HG03342 (cell line): ENCODE data around the gene KIRREL1.

Source experiments
- ATAC-seq: cut with Tn5 transposase; IDR thresholded peaks from one replicate; pipeline ENCODE4 v1.9.1; 2021; ENCODE audit warnings: mild to moderate bottlenecking, moderate library complexity; ENCODE audit not compliant: unreplicated experiment

The KIRREL1 gene

DNA sequence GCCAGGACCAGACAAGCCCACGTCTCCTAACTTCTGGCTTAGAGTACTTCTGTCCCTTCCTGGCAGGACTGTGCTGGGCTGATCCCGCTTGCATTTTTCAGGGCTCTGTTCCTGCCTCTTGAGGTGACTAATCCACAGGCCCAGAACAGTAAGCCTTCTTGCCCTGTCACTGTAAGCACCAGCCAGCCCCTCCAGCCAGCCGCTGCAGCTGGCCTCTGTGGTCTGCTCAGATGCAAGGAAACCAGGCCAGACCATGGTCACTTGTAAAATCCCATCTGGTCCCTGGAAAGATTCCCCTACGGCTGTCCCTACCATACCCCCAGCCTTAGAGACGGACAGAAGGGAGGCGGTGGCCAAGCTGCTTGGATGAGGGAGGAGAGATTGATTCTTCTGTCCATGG is 74.2 kb downstream of the KIRREL1 start:
- no peak for ATAC-seq

GRCh38 chr1:158068918-158069317 is 75.5 kb downstream of the KIRREL1 start:
- no peak for ATAC-seq

- no peak for ATAC-seq
These were observed 77.7 kb downstream of the KIRREL1 start for GRCh38 chr1:158071138-158071537.

DNA sequence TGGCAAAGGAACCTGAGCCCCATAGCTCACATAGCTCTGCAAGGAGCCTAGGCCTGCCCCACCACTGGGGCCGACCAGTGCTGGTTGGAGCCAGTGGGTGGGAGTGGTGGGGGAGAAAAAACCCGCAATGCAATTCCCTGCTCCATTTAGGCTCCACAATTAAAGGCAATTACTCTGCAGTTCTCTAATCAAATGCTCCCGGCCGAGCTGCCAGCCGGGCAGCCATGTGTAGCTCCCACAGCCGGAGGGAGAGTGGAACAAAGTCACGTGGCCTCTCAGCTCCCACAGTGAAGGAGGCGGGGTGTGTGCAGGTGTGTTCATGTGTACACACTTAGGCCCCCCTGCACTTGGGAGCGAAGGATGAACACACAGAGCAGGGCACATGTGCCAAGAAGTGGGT is 81.6 kb downstream of the KIRREL1 start:
- ATAC-seq: no peak

DNA sequence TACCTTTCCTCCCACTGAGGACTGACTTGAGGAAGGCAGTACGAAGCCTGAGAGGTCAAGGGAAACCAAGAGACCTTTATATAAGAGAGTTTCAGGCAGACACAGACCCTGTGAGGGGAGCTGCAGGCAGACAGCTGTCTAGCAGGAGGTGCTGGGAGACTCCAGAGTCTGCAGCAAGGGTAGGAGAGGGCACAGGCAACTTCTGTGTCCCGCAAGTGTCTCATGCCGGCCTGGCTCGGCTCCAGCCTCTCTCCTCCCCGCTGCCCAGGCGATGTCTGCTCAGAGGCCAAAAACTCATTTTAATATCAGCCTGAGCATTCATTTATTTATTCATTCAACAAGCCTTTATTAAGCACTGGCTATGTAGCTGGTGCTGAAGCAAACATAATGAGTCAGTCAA is 83.0 kb downstream of the KIRREL1 start:
- no peak for ATAC-seq

DNA sequence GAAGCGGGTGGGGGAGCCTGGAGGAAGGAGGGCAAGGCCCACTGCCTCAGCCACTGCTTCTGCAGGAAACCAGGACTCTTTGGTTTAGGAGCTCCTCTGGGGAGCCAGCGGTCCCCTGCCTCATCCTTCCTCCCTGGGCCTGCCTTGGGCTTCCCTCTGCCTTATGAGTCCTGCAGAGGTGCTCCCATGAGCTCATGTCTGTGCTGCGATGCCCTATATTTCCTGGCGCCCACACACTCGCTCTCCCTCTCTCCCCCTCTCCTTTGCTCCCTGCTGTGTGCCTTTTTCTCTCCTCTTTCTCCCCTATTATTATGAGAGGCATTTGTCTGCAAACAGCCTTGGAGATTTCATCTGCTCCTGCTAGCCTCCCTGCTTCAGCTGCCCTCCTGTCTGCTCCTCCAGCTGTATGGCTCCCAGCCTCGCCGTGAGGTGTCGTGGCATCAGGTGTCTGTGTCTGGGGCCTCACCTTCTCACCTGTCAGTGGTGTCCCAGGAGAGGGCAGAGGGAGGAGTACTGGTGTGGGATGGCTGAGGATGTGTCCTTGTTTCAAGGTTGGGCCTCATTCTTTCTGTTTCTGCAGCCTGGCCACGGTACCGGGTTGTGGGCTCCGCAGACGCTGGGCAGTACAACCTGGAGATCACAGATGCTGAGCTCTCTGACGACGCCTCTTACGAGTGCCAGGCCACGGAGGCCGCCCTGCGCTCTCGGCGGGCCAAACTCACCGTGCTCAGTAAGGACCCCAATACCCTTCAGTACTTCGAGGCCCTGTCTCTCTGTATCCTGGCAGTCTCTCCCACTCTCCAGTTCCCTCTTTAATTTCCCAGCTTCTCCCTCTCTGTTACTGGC is 84.2 kb downstream of the KIRREL1 start:
- no peak for ATAC-seq

GRCh38 chr1:158078569-158079080 is 85.2 kb downstream of the KIRREL1 start:
- ATAC-seq: no peak

DNA sequence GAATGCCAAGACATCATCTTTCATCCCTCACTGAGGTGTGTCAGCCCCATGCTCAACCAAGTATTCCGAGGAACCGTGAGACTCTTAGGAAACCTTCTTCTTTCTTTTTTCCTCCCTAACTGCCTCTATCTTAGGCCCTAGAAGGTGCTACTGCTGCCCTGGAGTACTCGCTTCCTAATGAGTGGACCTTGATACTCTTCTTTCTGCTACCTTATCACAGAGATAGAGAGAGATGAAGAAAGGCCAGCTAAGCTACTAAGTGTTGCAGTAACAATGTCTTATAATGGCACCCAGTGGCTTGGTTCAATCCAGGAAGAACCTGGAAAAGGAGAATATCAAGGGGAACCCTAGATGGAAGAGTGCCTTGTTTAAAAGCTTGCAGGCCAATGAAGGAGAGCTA is 86.6 kb downstream of the KIRREL1 start:
- no peak for ATAC-seq

GRCh38 chr1:158084336-158084735 is 90.9 kb downstream of the KIRREL1 start:
- no peak for ATAC-seq

GRCh38 chr1:158084747-158085146 is 91.3 kb downstream of the KIRREL1 start:
- no peak for ATAC-seq

GRCh38 chr1:158087320-158087927 is 94.0 kb downstream of the KIRREL1 start:
- peak; percentile 69 for ATAC-seq

DNA sequence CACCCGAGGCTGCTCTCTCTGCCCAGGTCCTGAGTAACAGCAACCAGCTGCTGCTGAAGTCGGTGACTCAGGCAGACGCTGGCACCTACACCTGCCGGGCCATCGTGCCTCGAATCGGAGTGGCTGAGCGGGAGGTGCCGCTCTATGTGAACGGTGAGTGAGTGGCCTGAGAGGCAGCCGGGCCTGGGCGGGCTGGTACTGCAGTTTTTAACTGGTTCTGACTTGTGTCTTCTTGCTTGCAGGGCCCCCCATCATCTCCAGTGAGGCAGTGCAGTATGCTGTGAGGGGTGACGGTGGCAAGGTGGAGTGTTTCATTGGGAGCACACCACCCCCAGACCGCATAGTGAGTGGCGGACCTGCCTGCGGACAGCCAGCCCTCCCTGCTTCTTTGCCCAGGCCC is 96.0 kb downstream of the KIRREL1 start:
- ATAC-seq: no peak

DNA sequence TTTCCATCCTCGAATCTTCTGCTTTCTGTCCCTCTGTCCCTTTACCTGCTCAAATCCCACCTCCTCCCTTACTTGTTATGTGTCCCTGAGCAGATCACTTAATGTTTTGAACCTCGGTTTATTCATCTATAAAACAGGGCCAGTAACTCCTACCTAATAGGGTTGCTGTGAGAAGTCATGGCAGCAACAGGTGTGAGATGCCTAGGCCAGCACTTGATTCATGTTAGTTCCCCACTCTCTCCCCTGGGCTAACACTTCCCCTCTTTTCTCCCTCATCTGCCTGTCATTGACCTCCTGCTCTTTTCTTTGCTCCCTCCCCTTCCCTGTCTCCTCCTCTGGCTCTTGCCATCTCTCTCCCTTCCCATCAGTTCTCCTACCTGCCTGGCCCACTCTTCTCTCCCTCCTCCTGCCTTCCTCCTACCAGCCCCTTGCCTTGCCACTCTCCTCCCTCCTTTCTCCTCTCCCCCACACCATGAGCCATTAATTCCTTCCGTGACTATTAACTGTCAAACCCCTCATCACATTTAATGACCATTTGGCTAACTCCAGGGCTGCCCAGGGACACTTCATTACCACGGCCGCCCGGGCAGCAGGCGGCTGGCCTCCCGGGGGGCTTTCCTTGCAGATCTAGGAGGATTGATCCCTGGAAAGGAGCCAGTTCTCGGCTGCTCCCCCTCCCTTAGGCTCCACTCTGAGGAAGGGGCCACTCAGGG is 96.6 kb downstream of the KIRREL1 start:
- no peak for ATAC-seq

- no peak for ATAC-seq
These were observed 99.9 kb downstream of the KIRREL1 start for GRCh38 chr1:158093376-158093775.

GRCh38 chr1:158094571-158094970 is 101.1 kb downstream of the KIRREL1 start:
- no peak for ATAC-seq

GRCh38 chr1:158095737-158096335 is 102.4 kb downstream of the KIRREL1 start:
- ATAC-seq: no peak

DNA sequence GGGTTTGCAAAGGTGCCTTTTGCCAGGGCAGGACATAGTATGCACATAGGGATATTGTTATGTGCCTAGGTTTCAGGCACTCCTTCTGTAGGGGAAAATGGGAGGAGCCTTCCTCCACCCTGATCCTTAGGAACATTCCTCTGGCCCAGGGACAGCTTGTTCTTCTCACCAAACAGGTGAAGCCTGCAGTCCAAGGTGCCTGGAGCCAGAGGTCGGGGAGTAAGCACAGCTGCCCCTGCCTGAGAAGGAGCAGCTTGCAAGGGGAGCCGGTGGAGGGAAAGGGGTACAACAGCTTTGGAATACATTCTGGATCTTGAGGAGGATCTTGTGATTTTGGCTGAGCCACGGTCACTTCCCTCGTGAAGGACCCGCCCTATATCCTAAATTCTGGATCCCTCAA is 104.8 kb downstream of the KIRREL1 start:
- ATAC-seq: no peak

GRCh38 chr1:158099185-158099584 is 105.7 kb downstream of the KIRREL1 start:
- ATAC-seq: no peak

- ATAC-seq: no peak
These were observed 107.1 kb downstream of the KIRREL1 start for GRCh38 chr1:158100498-158100897.

DNA sequence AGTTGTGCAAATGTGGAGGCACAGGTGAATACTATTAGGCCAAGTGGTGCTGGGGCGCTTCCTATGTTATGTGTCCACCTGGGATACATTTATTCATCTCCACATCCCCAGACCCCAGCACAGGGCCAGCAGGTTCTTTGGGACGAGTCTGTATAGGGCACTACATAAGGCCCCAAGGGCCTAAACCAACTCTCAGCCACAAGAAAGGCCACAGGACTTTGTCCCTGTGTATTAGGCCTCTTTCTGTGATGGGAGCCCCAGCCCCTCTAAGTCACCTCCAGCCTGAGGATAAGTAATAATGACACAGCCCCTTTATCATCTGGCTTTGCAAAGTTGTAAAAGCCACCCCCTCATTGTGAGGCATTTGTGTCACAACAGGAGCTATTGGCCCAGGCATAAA is 108.0 kb downstream of the KIRREL1 start:
- ATAC-seq: no peak

DNA sequence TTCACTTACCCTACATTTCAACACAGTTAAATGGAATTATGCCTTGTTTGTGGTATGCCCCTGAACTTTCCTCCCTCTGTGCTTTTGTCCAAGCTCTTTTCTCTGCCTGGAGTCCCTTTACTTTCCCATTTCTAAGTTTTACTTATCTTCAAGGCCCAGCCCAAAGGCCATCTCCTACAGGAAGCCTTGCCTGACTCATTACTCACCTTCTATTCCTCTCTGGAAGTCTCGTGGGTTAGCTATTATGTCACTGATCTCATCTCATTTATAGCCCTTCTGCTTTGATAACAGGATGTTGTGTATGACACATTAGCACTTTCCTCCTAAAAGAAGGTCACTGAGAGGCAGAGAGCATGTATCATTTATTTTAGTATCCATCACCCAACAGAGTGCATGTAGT is 108.5 kb downstream of the KIRREL1 start:
- ATAC-seq: no peak
